Cerebellar cortex (tissue), 1 donor: ENCODE results near the gene CCDC183.
A peak's percentile ranks its signal among the peaks of the same experiment; 100 is the strongest.
"Not testable (repeated sequence)": the region's sequence is repeated elsewhere in the genome, so short reads cannot be mapped to it uniquely, and the experiment has no call there.

Experiments
- DNase-seq: peaks from one replicate; pipeline ENCODE4 v3.0.0-alpha.2; 2015; ENCODE audit warnings: low spot score

The CCDC183 gene

GRCh38 chr9:136785565-136786355 is 10.4 kb upstream of the CCDC183 start:
- DNase-seq = not testable (repeated sequence)

DNA sequence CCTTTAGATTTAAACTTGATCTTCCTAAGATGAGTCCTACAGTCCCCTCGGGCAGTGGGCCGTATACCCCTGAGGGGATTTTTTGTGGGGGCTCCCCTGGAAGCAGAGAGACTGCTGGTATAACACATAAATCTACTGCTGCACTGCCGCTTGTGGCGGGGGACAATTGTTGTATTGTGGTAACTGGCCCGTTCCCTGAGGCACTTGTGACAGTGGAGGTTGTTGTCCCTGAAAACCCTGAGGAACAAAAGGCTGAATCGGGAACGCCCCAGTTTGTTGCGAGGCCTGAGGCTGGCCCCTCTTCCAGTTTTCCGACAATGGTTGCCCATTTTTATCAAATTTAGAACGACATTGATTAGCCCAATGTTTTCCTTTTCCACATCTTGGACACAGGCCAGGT is 9.7 kb upstream of the CCDC183 start:
- no peak for DNase-seq

GRCh38 chr9:136786983-136787382 is 9.2 kb upstream of the CCDC183 start:
- not testable (repeated sequence) for DNase-seq

GRCh38 chr9:136787690-136788400 is 8.3 kb upstream of the CCDC183 start:
- DNase-seq = peak; percentile 79

GRCh38 chr9:136788644-136789522 is 7.3 kb upstream of the CCDC183 start:
- DNase-seq = not testable (repeated sequence)

GRCh38 chr9:136789523-136789937 is 6.6 kb upstream of the CCDC183 start:
- no peak for DNase-seq

GRCh38 chr9:136790640-136791515 is 5.3 kb upstream of the CCDC183 start, which contains the start of gene TMEM141:
Gene TMEM141, plus strand, starts transcription at chr9:136791344. Its CDS starts 27 bp downstream, at chr9:136791371.
- peak; percentile 99 for DNase-seq

GRCh38 chr9:136791516-136792276 is 4.4 kb upstream of the CCDC183 start:
- DNase-seq = peak; percentile 58

- DNase-seq = no peak
Measured at GRCh38 chr9:136792321-136793085, 3.6 kb upstream of the CCDC183 start.

DNA sequence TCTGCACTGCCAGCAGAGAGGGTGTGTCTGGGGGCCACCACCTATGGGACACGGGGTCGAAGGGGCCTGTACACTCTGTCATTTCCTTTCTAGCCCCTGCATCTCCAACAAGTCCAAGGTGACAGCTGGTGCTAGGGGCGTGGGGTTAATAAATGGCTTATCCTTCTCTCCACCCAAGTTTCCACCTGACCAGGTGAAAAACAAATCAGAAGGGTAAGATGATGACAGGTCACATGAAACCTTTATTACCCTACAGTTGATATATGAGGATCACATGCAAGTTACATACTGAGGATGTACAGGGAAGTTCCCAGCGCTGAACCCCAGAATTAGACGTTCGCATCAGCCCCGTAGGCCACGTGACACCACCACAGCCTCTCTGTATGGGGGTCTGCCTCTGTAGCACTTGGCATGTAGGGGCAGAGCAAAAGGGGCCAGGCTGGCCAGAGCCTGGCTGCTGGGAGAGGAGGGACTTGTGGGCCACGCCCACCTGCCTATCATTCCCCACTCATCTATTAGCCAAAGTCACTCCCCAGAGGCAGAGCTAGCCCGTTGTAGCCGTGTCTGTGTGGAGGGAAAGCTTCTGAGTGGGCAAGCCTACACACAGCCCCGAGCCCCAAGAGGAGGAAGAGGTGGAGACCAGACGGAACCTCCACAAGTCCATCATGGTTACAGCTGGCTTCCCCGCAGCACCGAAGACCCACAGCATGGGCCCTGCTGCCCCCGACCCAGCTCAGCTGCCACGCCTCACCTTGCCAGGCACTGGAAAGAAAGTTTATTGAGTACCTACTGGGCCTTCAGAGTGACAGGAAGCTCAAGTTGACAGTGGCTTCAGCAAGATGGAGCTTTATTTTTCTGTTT is 2.8 kb upstream of the CCDC183 start:
- no peak for DNase-seq

DNA sequence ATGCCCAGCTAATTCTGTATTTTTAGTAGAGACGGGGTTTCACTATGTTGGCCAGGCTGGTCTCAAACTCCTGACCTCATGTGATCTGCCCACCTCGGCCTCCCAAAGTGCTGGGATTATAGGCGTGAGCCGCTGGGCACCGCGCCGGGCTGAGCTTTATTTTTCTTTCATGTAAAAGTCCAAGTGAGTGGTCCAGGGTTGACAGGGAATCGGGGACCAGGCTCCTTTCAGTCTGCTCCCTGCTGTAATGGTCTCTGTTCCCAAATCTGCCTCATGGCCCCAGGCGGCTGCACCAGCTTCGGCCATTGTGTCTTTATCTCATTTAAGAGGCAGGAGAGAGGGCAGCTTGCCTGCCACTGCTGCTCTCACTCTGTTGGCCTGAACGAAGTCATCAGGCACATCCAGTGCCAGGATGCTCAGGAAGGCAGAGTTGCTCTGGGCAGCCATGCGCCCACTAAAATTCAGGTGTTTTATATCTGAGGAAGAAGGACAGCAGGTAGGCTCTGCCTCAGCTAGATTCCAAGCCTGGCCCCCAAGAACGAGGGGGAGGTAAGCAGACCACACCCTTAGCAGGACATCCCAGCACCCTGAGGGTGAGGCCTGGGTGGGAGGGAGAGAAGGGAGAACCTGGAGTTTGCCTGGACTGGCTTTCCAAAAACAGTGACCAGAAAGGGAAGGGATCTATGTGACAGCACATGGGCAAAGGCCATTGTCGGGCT is 1.7 kb upstream of the CCDC183 start:
- no peak for DNase-seq

DNA sequence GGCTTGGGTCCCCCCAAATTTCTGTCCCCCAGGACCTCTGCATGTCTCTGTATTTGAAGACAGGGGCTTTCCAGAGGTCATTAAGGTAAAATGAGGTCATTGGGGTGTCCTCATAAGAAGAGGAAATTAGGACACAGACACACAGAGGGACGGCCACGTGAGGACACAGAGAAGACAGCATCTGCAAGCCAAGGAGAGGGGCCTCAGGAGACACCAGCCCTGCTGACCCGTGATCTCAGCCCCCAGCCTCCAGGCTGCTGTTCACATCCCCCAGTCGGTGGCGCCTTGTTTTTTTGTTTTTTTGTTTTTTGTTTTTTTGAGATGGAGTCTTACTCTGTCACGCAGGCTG is 1.2 kb upstream of the CCDC183 start:
- DNase-seq = no peak

DNA sequence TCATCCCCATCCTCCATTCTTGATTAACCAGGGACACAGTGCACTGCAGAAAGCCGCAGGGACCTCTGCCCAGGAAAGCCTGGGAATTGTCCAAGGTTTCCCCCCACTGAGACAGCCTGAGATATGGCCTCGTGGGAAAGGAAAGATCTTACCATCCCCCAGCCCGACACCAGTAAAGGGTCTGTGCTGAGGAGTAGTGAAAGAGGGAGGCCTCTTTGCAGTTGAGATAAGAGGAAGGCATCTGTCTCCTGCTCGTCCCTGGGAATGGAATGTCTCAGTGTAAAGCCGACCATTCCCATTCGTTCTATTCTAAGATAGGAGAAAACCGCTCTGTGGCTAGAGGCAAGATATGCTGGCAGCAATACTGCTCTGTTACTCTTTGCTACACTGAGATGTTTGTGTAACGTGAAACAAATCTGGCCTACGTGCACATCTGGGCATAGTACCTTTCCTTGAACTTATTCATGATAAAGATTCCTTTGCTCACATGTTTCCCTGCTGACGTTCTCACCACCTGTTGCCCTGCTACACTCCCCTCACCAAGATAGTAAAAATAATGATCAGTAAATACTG is 723 bp downstream of the CCDC183 start:
- not testable (repeated sequence) for DNase-seq

GRCh38 chr9:136798708-136799078 is 2.6 kb downstream of the CCDC183 start:
- DNase-seq = no peak

GRCh38 chr9:136799079-136799853 is 3.1 kb downstream of the CCDC183 start:
- DNase-seq = no peak

DNA sequence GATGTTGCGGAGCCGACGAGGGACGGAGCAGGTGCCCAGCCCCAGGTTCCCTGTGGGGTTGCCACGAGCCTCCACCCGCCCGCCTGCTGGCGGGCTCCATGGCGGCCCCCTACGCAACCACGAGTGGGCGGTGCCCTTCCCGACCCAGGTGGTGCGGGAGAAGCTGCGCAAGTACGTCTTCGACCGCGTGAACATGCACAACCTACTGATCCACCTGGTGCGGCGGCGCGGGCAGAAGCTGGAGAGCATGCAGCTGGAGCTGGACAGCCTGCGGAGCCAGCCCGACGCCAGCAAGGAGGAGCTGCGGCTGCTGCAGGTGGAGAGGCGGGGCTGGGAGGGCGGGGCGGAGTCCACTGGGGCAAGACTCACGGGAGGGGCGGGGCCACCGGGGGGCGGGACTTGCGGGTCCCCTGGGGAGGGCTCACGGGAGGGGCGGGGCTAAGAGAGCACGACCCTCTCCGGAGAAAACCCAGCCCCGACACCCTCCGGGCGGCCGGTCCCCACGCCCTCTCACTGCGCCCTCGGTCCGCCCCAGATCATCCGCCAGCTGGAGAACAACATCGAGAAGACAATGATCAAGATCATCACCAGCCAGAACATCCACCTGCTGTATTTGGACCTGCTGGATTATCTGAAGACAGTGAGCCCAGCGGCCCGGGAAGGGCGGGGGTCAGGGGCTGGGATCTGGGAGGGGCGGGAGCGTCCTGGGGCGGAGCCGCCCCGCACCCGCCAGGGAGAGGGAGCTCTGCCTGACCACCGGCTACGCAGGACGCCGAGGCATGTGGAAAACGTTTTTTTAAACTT is 3.9 kb downstream of the CCDC183 start:
- DNase-seq = peak; percentile 84
